ENCODE results near the gene TRO.

- TF ChIP-seq POLR2A (IDR thresholded peaks at IDR 0.05; ENCODE audit: low read length) = no peak
- no peak for TF ChIP-seq GATA1 (IDR thresholded peaks at IDR 0.05; ENCODE audit: low read depth, low read length)
These were observed 10.5 kb downstream of the TRO start for GRCh38 chrX:54931107-54931506.

All from erythroblast (primary cell).